ENCODE results near the gene EAF1.
"Not testable (repeated sequence)": the region's sequence is repeated elsewhere in the genome, so short reads cannot be mapped to it uniquely, and the experiment has no call there.

EAF1 gene

GRCh38 chr3:15453501-15453900, 26.1 kb downstream of the EAF1 start:
- no peak for FAIRE-seq

DNA sequence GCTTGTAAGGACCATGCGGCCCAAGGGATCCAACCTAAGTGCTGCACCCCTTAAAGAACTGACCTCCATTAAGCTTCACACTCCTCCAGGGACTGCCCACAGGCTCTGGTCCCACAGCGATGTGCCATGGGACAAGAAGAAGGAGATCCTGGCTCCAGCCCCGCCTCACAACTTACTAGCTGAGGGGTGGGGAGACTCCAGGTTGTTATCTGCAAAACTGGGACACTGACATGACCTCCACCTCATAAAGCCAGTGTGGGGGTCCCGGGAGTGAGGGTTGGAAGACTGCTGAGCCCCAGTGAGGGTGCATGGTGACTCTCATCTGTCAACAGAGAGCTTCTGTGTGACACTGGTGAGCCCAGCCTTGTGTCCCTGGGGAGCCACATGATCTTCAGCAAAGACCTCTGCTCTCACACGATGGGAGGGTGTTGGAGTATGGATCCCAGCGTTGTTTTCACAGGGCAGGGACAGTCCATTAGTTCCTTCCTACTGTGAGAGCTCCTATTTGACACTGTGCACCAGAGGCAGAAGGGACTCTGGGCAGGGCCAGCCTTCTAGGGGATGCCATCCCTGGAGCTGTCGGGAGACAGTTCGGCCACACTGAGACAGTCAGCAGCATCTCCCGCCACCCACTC, 26.7 kb downstream of the EAF1 start:
- no peak for FAIRE-seq

DNA sequence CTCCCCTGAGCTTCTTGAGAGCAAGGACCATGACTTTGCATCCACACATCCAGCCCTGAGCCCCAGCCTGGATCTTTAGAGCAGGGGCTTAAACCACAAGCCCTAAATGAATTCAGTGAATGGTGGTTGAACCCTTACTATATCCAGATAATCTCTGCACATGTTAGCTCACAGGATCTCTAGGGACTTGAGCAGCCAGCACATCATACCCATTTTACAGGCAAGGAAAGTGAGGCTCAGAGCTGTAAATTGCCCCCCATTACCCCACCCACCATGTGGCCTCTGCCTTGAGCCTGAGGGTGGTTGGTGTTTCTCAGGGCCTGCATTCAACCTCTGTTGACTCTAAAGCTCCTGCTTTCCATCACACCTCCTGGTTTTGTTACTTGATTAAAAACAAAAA, 27.6 kb downstream of the EAF1 start:
- no peak for FAIRE-seq

DNA sequence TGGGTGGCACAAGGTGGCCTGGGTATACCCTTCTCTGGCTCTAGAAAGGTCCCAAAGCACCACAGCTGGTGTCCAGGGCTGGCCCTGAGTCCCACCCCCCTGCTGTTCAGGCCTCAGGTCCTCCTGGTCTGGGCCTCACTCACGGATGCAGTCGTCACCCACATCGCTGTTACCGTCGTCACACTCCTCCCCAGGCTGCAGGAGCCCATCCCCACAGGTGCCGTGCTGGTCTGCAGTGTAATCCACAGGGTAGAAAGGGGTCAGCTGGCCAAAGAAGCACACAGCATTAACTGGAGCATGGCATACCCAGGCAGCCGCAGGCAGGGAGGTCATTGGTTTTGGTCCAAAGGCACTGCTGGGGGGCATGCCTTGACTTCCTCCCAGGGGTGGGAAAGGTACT, 28.4 kb downstream of the EAF1 start:
- FAIRE-seq, result no peak

- FAIRE-seq, result no peak
These were observed 28.9 kb downstream of the EAF1 start for GRCh38 chr3:15456321-15456720.

DNA sequence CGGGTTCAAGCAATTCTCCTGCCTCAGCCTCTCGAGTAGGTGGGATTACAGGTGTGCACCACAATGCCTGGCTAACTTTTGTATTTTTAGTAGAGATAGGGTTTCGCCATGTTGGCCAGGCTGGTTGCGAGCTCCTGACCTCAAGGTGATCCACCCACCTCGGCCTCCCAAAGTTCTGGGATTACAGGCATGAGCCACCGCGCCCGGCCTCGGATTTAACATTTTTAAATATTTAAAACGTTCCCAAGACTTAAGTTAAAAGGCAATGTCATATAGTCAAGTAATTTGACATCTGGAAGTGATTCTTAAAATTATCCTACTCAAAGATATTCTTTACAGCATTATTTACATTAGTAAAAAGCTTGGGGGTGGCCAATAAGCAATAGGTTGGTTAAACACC, 29.5 kb downstream of the EAF1 start:
- FAIRE-seq, result not testable (repeated sequence)

- FAIRE-seq, result no peak
These were observed 30.9 kb downstream of the EAF1 start for GRCh38 chr3:15458212-15458780.

- no peak for FAIRE-seq
These were observed 33.6 kb downstream of the EAF1 start for GRCh38 chr3:15460891-15461531.

DNA sequence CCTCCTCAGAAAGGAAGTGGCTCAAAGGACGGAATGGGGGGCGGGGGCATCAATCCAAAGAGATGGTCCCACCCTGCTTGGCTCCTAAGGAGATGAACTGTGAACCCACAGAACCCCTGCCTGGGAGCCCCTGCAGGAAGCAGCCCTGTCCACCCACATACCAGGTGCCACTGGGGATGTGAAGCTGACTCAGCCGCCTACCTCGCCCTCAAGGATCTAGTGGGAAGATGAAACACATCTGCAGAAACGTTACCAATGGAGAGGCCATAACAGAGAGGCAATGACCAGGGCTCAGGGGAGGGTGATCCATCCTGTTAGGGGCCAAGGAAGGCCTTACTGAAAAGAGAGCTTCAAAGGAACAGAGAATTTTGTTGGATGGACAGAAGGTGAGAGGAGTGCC, 35.1 kb downstream of the EAF1 start:
- FAIRE-seq, result no peak

GRCh38 chr3:15465876-15466585, 38.6 kb downstream of the EAF1 start:
- FAIRE-seq, result no peak

DNA sequence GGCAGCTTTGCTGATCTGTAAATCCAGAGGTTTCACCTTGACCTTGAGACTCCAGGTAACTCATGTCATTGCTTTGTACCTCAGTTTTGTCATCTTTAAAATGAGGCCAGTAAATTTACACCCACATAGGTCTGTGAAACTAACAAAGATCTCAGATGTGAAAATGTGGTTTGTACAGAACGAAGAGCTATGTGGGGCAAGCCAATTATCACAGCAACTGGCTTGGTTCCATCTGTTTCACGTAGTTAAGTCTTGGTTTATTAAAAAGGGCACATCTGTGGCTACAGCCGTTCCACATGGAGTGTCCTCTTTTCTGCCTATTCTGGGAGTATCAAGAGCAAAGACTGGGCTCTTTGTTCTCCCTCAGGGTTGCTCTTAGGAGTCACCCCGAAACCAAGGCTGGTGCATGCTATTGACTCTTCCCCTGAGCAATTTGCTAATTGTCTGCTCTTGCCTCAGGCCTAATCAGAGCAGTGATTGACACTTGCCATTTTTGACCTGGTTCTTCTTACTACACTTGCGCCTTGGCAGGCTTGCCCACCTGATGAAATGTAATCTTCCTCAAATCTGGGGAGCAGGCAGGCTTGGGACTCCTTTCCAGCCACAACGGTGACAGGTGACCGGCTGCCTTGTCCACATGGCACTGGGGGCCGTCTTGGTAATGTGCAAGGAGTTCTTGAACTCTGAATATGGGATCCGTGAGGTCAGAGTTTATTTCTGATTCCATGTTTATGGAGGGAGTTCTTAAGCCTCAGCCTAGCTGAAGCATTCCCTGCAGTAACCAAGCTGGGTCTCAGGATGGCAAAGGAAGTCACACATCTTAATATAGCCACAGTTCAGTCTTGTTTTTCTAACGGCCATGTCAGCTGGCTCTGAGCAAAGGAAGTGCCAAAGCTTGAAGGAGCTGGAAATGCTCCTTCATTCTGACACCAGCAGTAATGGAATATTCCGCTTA, 40.1 kb downstream of the EAF1 start:
- FAIRE-seq, result no peak

DNA sequence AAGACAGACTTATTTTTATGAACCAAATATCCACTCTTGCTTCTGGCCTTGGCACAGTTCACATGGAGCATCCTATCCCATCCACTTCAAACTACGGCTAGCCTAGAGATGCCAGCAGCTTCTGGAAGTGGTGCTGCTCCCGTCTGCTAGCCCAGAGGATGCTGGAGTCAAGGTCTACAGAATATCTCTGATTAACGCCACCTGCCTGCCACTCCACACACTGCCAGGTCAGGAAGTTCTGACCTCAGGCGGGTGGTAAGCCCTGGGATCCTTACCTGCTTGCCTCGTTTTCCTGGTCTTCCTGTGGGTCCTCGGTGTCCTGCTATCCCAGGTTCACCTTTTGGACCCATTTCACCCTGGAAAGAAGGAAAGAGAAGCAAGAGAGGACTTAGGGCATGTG, 42.9 kb downstream of the EAF1 start:
- FAIRE-seq, result no peak

- no peak for FAIRE-seq
These were observed 43.5 kb downstream of the EAF1 start for GRCh38 chr3:15470849-15471248.

GRCh38 chr3:15471861-15472260, 44.5 kb downstream of the EAF1 start:
- FAIRE-seq, result no peak

GRCh38 chr3:15475161-15475560, 47.8 kb downstream of the EAF1 start:
- FAIRE-seq, result no peak

DNA sequence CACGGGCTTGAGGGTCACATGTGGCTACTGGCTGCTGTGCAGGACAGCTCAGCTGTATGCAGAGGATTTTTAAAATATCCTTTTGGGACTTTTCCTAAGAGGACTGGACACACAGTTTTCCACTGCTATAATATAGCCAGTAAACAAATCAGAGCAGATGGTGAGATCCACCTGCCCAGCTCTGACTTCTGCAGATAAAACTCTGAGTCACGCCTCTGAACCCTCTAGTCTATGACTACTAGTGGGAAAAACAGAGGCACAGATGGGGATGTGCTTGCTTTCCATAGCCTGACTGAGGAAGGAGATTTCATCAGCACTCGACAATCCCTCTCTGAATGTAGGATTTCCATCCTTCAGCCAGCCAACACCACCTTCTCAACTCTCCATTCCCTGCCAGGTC, 49.0 kb downstream of the EAF1 start:
- no peak for FAIRE-seq

DNA sequence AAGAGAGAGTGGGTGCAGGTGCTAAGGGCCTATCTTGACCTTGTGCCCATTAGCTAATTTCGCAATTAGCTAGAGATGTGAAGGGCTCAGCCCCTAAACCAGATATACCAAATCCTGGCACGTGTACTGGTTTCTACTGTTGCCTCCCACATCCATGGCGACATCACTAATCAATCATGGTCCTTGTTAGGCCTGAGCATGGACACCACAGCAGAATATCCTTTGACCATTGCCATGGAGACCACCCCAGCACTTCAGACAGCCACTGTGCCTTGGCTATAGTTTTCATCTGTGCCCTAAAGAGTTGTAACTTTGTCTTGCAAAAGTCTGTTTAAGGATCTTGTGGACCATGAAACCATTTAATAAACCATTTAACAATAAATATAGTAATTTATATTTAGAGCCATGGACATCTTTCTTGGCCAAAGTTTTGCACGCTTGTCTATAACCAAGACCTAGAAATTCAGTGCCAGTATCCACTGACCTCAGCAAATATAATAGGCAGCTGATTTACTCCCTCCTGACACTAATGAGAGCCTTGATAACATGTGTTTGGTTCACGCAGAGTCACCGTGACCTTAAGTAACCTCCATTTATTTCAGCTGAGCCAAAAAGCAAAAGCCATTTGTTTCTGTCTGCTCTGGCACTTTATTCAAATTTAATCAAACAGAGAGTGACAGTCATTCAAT, 50.7 kb downstream of the EAF1 start:
- peak; percentile 88 for FAIRE-seq

GRCh38 chr3:15478640-15478979, 51.2 kb downstream of the EAF1 start:
- no peak for FAIRE-seq

- FAIRE-seq, result no peak
These were observed 52.2 kb downstream of the EAF1 start for GRCh38 chr3:15479400-15480224.

DNA sequence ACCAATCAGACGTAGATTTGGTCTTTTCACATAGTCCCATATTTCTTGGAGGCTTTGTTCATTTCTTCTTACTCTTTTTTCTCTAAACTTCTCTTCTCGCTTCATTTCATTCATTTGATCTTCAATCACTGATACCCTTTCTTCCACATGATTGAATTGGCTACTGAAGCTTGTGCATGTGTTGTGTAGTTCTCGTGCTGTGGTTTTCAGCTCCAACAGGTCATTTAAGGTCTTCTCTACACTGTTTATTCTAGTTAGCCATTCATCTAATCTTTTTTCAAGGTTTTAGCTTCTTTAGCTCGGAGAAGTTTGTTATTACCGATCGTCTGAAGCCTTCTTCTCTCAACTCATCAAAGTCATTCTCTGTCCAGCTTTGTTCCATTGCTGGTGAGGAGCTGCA, 57.2 kb downstream of the EAF1 start:
- not testable (repeated sequence) for FAIRE-seq

DNA sequence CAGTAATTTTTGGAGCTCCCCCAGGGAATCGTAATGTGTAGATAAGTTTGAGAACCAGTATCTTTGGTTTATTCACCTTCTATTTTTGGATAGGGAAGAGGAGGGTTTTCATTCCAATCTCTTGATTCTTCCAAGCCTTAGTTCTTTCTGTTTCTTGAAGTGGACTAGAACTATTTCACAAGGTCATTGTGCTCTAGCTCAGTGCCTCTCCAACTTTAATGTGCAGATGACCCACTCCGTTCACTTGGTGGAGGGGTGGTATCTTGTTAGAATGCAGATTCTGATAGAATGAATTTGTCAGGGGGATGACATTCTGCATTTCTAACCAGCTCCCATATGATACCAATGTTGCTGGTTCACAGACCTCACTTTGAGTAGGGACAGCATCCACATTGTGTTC, 58.6 kb downstream of the EAF1 start:
- FAIRE-seq, result no peak

Measured in islet of Langerhans (tissue), 1 donor.